IgD-negative memory B cell (primary cell): ENCODE data around the gene ZDHHC11B. TPM values are rescaled to one million over a fixed set of nuclear protein-coding genes. Genes with fewer than 3 reads are reported as not detected.
"Not testable (repeated sequence)": the region's sequence is repeated elsewhere in the genome, so short reads cannot be mapped to it uniquely, and the experiment has no call there.

Experiments used
- H3K27ac Mint-ChIP-seq, 3 donors: one replicate each; pipeline ENCODE4 v1.8.0; 2020 to 2022; ENCODE audit warnings: mild to moderate bottlenecking in 3 of 3, mixed read lengths in 3 of 3, moderate library complexity in 1 of 3
- H3K27me3 Mint-ChIP-seq: one replicate; pipeline ENCODE4 v1.8.0; 2021; ENCODE audit warnings: mixed read lengths
- H3K36me3 Mint-ChIP-seq: one replicate; pipeline ENCODE4 v1.8.0; 2020; ENCODE audit warnings: mild to moderate bottlenecking, mixed read lengths
- H3K4me1 Mint-ChIP-seq, 3 donors: one replicate each; pipeline ENCODE4 v1.8.0; 2020 to 2022; ENCODE audit warnings: mixed read lengths in 3 of 3, mild to moderate bottlenecking in 1 of 3
- H3K4me3 Mint-ChIP-seq, 4 donors: one replicate each; pipeline ENCODE4 v1.8.0; 2020 to 2022; ENCODE audit warnings: mild to moderate bottlenecking in 4 of 4, mixed read lengths in 4 of 4, moderate library complexity in 3 of 4
- H3K9me3 Mint-ChIP-seq, 3 donors: one replicate each; pipeline ENCODE4 v1.8.0; 2020 to 2021; ENCODE audit warnings: mixed read lengths in 3 of 3, mild to moderate bottlenecking in 1 of 3
- polyA plus RNA-seq: library from polyadenylated mRNA; unstranded; fragments of 300-500 nt; fragmentation: Illumina TruSeq; gene quantifications from one replicate; pipeline ENCODE4 v1.2.3, GENCODE V29; 2021

Gene ZDHHC11B
- polyA plus RNA-seq, 1 donor from 2014 or later: not detected

GRCh38 chr5:775961-776861 is 8.3 kb downstream of the ZDHHC11B start:
- peaks cover 0 to 3% (median 0%) of the 10 kb centered on the region in 3 donors for H3K9me3 Mint-ChIP-seq
- H3K4me1 Mint-ChIP-seq: no peaks in the 10 kb centered on the region
- H3K27me3 Mint-ChIP-seq: no peaks in the 10 kb centered on the region
- no peak overlapping the region for H3K4me3 Mint-ChIP-seq
- no peak overlapping the region for H3K27ac Mint-ChIP-seq
- no peaks in the 10 kb centered on the region for H3K36me3 Mint-ChIP-seq

GRCh38 chr5:775595-775960 is 9.0 kb downstream of the ZDHHC11B start:
- H3K4me3 Mint-ChIP-seq, H3K4me1 Mint-ChIP-seq, H3K27me3 Mint-ChIP-seq, H3K27ac Mint-ChIP-seq, H3K36me3 Mint-ChIP-seq, H3K9me3 Mint-ChIP-seq: not testable (repeated sequence)

- not testable (repeated sequence) for H3K9me3 Mint-ChIP-seq, H3K27ac Mint-ChIP-seq, H3K27me3 Mint-ChIP-seq, H3K4me3 Mint-ChIP-seq, H3K36me3 Mint-ChIP-seq, H3K4me1 Mint-ChIP-seq
Measured at GRCh38 chr5:774854-775505, 9.5 kb downstream of the ZDHHC11B start.

- H3K36me3 Mint-ChIP-seq, H3K9me3 Mint-ChIP-seq, H3K4me3 Mint-ChIP-seq, H3K27ac Mint-ChIP-seq, H3K4me1 Mint-ChIP-seq, H3K27me3 Mint-ChIP-seq: not testable (repeated sequence)
Measured at GRCh38 chr5:774304-774703, 10.2 kb downstream of the ZDHHC11B start.

GRCh38 chr5:773517-774264 is 10.8 kb downstream of the ZDHHC11B start:
- no peaks in the 10 kb centered on the region for H3K27me3 Mint-ChIP-seq
- H3K9me3 Mint-ChIP-seq: peaks cover 0 to 3% (median 0%) of the 10 kb centered on the region in 3 donors
- no peaks in the 10 kb centered on the region for H3K4me1 Mint-ChIP-seq
- H3K27ac Mint-ChIP-seq: no peak overlapping the region
- H3K4me3 Mint-ChIP-seq: no peak overlapping the region
- H3K36me3 Mint-ChIP-seq: no peaks in the 10 kb centered on the region

DNA sequence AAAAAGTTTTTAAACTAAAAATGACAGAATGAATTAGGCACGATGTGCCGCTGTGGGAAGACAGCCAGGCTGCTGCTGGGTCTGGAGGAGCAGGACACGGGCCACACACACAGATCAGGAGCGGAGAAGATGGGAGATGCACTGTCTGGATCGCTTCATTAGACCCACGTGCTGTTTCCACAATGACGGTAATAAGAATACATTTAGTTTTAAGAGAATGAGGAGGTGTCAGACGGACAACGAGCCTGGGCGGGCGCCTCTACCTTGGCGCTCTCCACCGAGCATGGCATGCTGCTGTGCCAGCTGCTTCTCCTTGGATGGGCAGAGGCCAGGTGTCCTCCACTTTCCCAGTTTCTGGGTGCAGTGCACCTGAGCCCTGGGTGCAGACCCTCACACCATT is 11.6 kb downstream of the ZDHHC11B start:
- not testable (repeated sequence) for H3K27ac Mint-ChIP-seq, H3K27me3 Mint-ChIP-seq, H3K4me3 Mint-ChIP-seq, H3K4me1 Mint-ChIP-seq, H3K9me3 Mint-ChIP-seq, H3K36me3 Mint-ChIP-seq

- H3K9me3 Mint-ChIP-seq, H3K27me3 Mint-ChIP-seq, H3K27ac Mint-ChIP-seq: not testable (repeated sequence)
Measured at GRCh38 chr5:772547-772890, 12.0 kb downstream of the ZDHHC11B start.

DNA sequence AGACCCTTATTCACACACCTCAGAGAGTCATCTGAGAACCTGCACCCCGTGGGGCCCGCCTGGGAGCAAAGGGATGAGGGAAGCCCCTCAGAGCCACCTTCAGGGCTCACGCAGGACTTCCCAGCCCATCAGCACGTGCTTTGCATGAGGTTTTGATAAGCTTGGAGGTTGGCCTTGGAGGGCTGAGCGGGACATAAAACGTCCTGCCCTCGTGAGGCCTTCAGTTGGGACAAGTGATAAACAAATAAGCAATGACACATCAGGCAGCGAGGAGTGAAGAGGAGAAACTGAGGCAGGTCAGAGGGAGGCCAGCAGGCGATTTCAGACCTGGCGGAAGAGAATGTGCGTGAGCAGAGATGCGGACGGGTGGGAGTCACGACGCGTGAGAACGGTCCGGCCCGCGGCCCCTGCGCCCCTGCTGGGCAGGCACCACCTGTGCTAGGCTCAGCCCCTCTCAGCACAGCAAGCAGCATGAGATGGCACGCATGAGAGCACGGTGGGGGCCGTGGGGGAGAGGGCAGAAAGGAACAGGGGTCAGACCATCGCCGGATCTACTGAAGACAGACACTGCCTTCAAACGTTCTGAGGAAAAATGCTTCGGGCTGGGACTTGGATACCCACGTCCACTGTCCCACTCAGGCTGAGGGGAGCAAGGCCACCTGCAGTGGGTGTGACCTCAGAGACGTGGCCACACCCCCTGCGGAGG is 12.5 kb downstream of the ZDHHC11B start:
- H3K4me1 Mint-ChIP-seq: not testable (repeated sequence)

More at GRCh38 chr5:772547-772890, 12.0 kb downstream of the ZDHHC11B start:
- H3K4me1 Mint-ChIP-seq, H3K36me3 Mint-ChIP-seq, H3K4me3 Mint-ChIP-seq: not testable (repeated sequence)

GRCh38 chr5:771087-771781 is 13.3 kb downstream of the ZDHHC11B start:
- not testable (repeated sequence) for H3K27ac Mint-ChIP-seq, H3K27me3 Mint-ChIP-seq, H3K4me1 Mint-ChIP-seq, H3K9me3 Mint-ChIP-seq, H3K36me3 Mint-ChIP-seq, H3K4me3 Mint-ChIP-seq

More for the DNA sequence above, 12.5 kb downstream of the ZDHHC11B start:
- not testable (repeated sequence) for H3K27me3 Mint-ChIP-seq, H3K36me3 Mint-ChIP-seq, H3K4me3 Mint-ChIP-seq, H3K9me3 Mint-ChIP-seq, H3K27ac Mint-ChIP-seq

DNA sequence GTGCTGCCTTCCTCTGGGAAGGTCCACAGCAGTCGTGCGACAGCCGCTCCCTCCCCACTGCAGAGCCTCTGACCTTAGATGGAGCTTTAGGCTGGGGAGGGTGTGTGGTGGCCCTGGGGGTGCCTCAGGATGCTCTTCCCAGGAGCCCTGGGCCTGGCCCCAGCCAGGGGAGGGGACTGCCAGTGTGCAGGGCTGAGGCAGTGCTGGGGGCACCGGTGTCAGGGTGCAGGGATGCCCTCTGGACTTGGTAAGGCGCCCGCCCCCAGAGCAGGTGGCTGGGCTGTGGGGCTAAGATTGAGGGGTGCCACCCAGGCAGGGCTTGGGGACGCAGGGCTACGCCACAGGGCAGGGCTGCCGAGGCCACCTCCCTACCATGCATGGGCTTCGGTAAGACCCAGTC is 13.9 kb downstream of the ZDHHC11B start:
- H3K4me1 Mint-ChIP-seq, H3K27ac Mint-ChIP-seq, H3K27me3 Mint-ChIP-seq, H3K4me3 Mint-ChIP-seq, H3K36me3 Mint-ChIP-seq, H3K9me3 Mint-ChIP-seq: not testable (repeated sequence)

DNA sequence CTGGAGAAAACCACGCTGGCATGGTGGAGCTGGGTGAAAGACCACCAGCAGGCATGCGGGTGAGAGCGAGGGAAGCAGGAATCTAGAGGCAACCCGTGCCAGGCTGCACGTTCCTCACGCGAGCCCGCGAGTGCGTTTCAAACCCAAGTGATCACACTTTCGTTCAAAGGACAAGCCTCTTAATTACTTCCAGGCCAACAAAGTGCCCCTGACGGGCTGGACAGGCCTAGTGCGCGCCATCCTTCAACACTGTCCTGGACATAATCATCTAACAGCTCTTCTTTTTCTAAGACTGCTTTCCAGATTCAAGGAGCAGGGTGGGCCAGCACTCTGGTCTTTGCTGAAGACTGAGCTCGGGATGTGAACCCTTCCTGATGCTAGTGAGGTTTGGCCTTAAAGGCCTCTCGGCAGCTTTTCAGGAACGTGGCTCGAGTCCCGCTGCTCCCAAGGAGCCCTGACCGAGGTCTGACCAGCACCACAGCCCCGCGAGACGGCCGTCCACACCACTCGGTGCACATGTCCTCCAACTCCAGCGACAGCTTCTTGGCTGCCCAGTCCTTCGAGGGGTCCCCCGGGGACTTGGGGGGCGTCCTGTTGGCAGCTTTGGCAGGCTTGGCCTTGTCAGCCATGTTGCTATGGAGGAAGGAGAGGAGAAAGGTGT is 14.9 kb downstream of the ZDHHC11B start:
- H3K4me3 Mint-ChIP-seq, H3K27ac Mint-ChIP-seq, H3K36me3 Mint-ChIP-seq, H3K27me3 Mint-ChIP-seq, H3K4me1 Mint-ChIP-seq, H3K9me3 Mint-ChIP-seq: not testable (repeated sequence)

DNA sequence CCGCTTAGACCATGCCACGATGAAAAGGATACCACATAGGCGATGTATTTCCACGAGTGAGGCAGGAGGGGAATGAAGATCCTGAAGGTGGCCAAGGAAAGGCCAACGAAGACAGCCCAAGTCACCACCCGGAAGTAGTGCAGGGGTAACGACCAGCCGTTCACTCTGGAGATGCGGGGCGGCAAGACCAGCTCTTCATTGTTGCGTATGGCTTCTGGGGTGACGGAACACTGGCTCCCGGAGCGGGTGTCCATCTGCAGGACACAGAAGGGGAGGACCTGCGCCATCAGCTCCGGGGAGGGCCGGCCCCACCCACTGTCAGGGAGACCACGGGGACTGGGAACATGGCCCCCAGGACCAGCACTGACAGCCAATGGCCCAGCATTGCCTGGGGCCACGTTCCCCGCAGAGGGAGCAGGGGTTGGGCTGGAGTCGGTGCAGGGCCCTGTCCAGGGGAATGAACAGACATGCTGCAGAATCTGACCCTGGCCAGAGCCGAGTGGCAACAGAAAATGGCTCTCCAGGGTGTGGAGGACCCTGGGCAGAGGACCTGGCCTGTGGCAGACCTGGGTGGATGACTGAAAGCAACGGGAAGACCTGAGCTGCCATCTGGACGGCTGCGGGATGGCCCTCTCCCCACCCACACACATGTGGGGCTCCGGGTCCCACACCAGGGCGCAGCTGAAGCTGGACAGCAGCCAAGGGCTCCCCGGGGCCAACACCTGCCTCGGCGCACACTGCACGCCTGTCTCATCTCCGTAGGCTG is 17.7 kb downstream of the ZDHHC11B start:
- H3K27ac Mint-ChIP-seq: peak overlapping the region in 1 of 3 donors; percentile 62

DNA sequence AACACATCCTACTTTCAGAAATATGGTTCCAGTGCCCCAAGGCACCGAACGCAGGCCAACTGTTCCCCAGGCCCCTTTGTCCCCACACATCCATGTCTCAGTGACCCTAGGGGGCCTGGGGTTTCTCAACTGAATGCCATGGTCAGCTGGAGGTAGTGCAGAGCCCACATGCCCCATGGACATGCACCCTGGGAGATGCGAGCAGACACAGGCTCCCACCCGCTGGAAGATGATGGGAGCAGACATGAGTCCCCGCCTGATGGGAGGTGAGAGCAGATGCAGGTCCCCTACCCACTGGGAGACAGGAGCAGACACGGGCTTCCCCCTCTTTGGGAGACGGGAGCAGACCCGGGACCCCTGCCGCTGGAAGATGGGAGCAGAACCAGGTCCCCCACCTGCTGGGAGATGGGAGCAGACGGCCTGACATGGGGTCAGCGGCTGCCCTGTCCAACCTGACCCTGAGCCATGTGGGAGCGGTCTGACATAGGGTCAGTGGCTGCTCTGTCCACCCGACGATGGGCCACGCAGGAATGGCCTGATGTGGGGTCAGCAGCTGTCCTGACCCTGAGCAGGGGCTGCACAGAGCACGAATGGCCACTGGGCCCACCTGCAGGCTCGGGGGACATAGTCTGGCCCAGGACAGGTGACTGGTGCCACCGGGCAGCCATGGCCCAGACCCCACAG is 18.4 kb downstream of the ZDHHC11B start:
- Mint-ChIP-seq H3K9me3 (no peaks in the 10 kb centered on the region), H3K27ac (peak overlapping the region in 1 of 3 donors; percentile 62), H3K27me3 (peaks cover 2% of the 10 kb centered on the region), H3K4me3 (no peak overlapping the region), H3K4me1 (no peaks in the 10 kb centered on the region), H3K36me3 (no peaks in the 10 kb centered on the region)

More for the DNA sequence above, 17.7 kb downstream of the ZDHHC11B start:
- Mint-ChIP-seq H3K4me1 (no peaks in the 10 kb centered on the region), H3K36me3 (no peaks in the 10 kb centered on the region), H3K27me3 (no peaks in the 10 kb centered on the region), H3K9me3 (no peaks in the 10 kb centered on the region), H3K4me3 (peak overlapping the region in 1 of 4 donors; percentile 3)
